Right atrium auricular region (tissue), 2 donors: ENCODE measurements around the gene NRSN2. TPM values are rescaled to one million over a fixed set of nuclear protein-coding genes. Genes with fewer than 3 reads are reported as not detected.

ENCODE experiments used
- DNase-seq: peaks from one replicate; pipeline ENCODE4 v3.0.0-alpha.2; 2019; ENCODE audit warnings: low spot score
- H3K27ac ChIP-seq, 2 donors: fragments of 200-600 bp; sonication (generic); 1 replicate in 1 of 2; 2 replicates in 1 of 2; pipeline ENCODE4 v1.5.1; 2016 to 2019
- H3K27me3 ChIP-seq, 2 donors: fragments of 200-600 bp; sonication (generic); one replicate each; pipeline versions ENCODE4 v1.5.1 to v1.6.0; 2017 to 2019
- H3K36me3 ChIP-seq: fragments of 200-600 bp; sonication (generic); one replicate; pipeline ENCODE4 v1.5.1; 2016
- H3K4me1 ChIP-seq, 2 donors: fragments of 200-600 bp; sonication (generic); one replicate each; pipeline versions ENCODE4 v1.5.1 to v1.6.0; 2017 to 2019
- H3K4me3 ChIP-seq, 2 donors: fragments of 200-600 bp; sonication (generic); 1 replicate in 1 of 2; 2 replicates in 1 of 2; pipeline ENCODE4 v1.5.1; 2017 to 2019; ENCODE audit warnings: mild to moderate bottlenecking in 1 of 2, moderate library complexity in 1 of 2
- H3K9me3 ChIP-seq, 2 donors: fragments of 200-600 bp; sonication (generic); one replicate each; pipeline ENCODE4 v1.5.1; 2019
- CTCF ChIP-seq, 2 donors: fragments of 200-600 bp; sonication (generic); IDR thresholded peaks; one replicate each; pipeline ENCODE4 v1.5.1; 2019; ENCODE audit warnings: antibody characterized with exemption in 2 of 2
- total RNA-seq, 2 donors: library from RNA; depleted of rRNA; stranded (reverse); fragments of >200 nt; gene quantifications; one replicate each; pipeline ENCODE4 v1.1.0, GENCODE V29; 2016

NRSN2 gene
- total RNA-seq, 2 donors from 2014 or later = 30.6 to 30.7 TPM

GRCh38 chr20:378961-379336, 32.0 kb downstream of the NRSN2 start:
- no peak for DNase-seq
- peaks cover 0 to 18% of the 10 kb centered on the region in 2 donors for H3K4me1 ChIP-seq
- TF ChIP-seq CTCF (IDR thresholded peaks at IDR 0.05) = no peak

GRCh38 chr20:380763-381580, 34.1 kb downstream of the NRSN2 start:
- DNase-seq = no peak
- H3K9me3 ChIP-seq = no peaks in the 10 kb centered on the region
- no peak for TF ChIP-seq CTCF (IDR thresholded peaks at IDR 0.05)
- no peaks in the 10 kb centered on the region for H3K27me3 ChIP-seq
- peaks cover 0 to 18% of the 10 kb centered on the region in 2 donors for H3K4me1 ChIP-seq
- peak overlapping the region; percentile 30 to 47 for H3K27ac ChIP-seq
- H3K4me3 ChIP-seq = peak overlapping the region; percentile 54 to 64
- H3K36me3 ChIP-seq = no peaks in the 10 kb centered on the region

More at GRCh38 chr20:378961-379336, 32.0 kb downstream of the NRSN2 start:
- Histone ChIP-seq H3K27ac (no peak overlapping the region), H3K27me3 (no peaks in the 10 kb centered on the region), H3K9me3 (no peaks in the 10 kb centered on the region), H3K36me3 (no peaks in the 10 kb centered on the region), H3K4me3 (no peak overlapping the region)

- H3K36me3 ChIP-seq = no peaks in the 10 kb centered on the region
- H3K9me3 ChIP-seq = no peaks in the 10 kb centered on the region
- peak overlapping the region; percentile 54 to 64 for H3K4me3 ChIP-seq
- TF ChIP-seq CTCF (IDR thresholded peaks at IDR 0.05) = no peak
- no peaks in the 10 kb centered on the region for H3K27me3 ChIP-seq
- peaks cover 0 to 18% of the 10 kb centered on the region in 2 donors for H3K4me1 ChIP-seq
- H3K27ac ChIP-seq = peak overlapping the region; percentile 30 to 47
- peak; percentile 69 for DNase-seq
Observed at GRCh38 chr20:381581-382290, 34.8 kb downstream of the NRSN2 start.

GRCh38 chr20:382291-383115, 35.6 kb downstream of the NRSN2 start:
- Histone ChIP-seq H3K27me3 (no peaks in the 10 kb centered on the region), H3K36me3 (no peaks in the 10 kb centered on the region), H3K4me1 (peaks cover 0 to 18% of the 10 kb centered on the region in 2 donors), H3K9me3 (no peaks in the 10 kb centered on the region), H3K4me3 (peak overlapping the region in 1 of 2 donors; percentile 64), H3K27ac (no peak overlapping the region)
- no peak for TF ChIP-seq CTCF (IDR thresholded peaks at IDR 0.05)
- no peak for DNase-seq

- no peak for TF ChIP-seq CTCF (IDR thresholded peaks at IDR 0.05)
- no peak for DNase-seq
- Histone ChIP-seq H3K4me3 (no peak overlapping the region), H3K36me3 (peaks cover under 1% of the 10 kb centered on the region), H3K27me3 (no peaks in the 10 kb centered on the region), H3K4me1 (peaks cover 0 to 18% of the 10 kb centered on the region in 2 donors), H3K9me3 (no peaks in the 10 kb centered on the region), H3K27ac (no peak overlapping the region)
Observed at GRCh38 chr20:383889-384288, 37.0 kb downstream of the NRSN2 start.
